Activated CD4-positive, alpha-beta memory T cell treated with anti-CD3 and anti-CD28 coated beads for 36 hours (primary cell): Measurements from ENCODE around the gene KIF22. TPM values are rescaled to one million over a fixed set of nuclear protein-coding genes. Genes with fewer than 3 reads are reported as not detected.

Source experiments
- total RNA-seq, 2 experiments: library from RNA; stranded (reverse); gene quantifications; one replicate each; pipeline ENCODE4 v1.2.3, GENCODE V29; 2021

Gene KIF22
- total RNA-seq, 2 experiments from 2014 or later = 174 to 180 TPM

Other genes with a start within 250 kb of the KIF22 start
- 100 to 1,000 TPM; 109 to 114 TPM for gene SPN, start 127.5 kb upstream of the KIF22 start, total RNA-seq
- 1 to 10 TPM; 8.7 to 9.7 TPM for gene QPRT, start 111.6 kb upstream of the KIF22 start, total RNA-seq
- gene C16orf54, start 44.8 kb upstream of the KIF22 start, total RNA-seq = 10 to 100 TPM; 25.2 to 26.2 TPM
- gene ZG16, start 12.5 kb upstream of the KIF22 start, total RNA-seq = not detected
- gene MAZ, start 15.8 kb downstream of the KIF22 start, total RNA-seq = 100 to 1,000 TPM; 227 to 242 TPM
- gene PRRT2, start 21.4 kb downstream of the KIF22 start, total RNA-seq = 1 to 10 TPM in 1 of 2 experiments, under 1 TPM in 1; 1.00 to 2.6 TPM
- gene PAGR1, start 25.4 kb downstream of the KIF22 start, total RNA-seq = 10 to 100 TPM; 21.9 to 24.0 TPM
- 100 to 1,000 TPM; 149 to 156 TPM for gene MVP, start 29.7 kb downstream of the KIF22 start, total RNA-seq
- 10 to 100 TPM; 39.5 to 43.9 TPM for gene CDIPT, start 72.5 kb downstream of the KIF22 start, total RNA-seq
- under 1 TPM; 0.38 to 0.58 TPM for gene SEZ6L2, start 108.8 kb downstream of the KIF22 start, total RNA-seq
- 1 to 10 TPM; 1.6 to 1.9 TPM for gene ASPHD1, start 109.7 kb downstream of the KIF22 start, total RNA-seq
- gene KCTD13, start 135.5 kb downstream of the KIF22 start, total RNA-seq = 10 to 100 TPM; 36.6 to 37.9 TPM
- 10 to 100 TPM; 57.1 to 64.8 TPM for gene TMEM219, start 171.3 kb downstream of the KIF22 start, total RNA-seq
- 10 to 100 TPM; 27.2 to 28.2 TPM for gene TAOK2, start 183.1 kb downstream of the KIF22 start, total RNA-seq
- 10 to 100 TPM; 40.5 to 40.6 TPM for gene HIRIP3, start 204.9 kb downstream of the KIF22 start, total RNA-seq
- gene INO80E, start 205.5 kb downstream of the KIF22 start, total RNA-seq = 10 to 100 TPM; 84.1 to 94.0 TPM
- gene DOC2A, start 220.3 kb downstream of the KIF22 start, total RNA-seq = under 1 TPM; 0.33 to 0.34 TPM
- gene C16orf92, start 232.4 kb downstream of the KIF22 start, total RNA-seq = not detected
- 1 to 10 TPM; 5.0 TPM for gene TLCD3B, start 240.5 kb downstream of the KIF22 start, total RNA-seq